Measurements from ENCODE around the gene CMTM1. TPM values are rescaled to one million over a fixed set of nuclear protein-coding genes. Genes with fewer than 3 reads are reported as not detected.
"Not testable (repeated sequence)": the region's sequence is repeated elsewhere in the genome, so short reads cannot be mapped to it uniquely, and the experiment has no call there.

The CMTM1 gene
- total RNA-seq, 1 experiment from 2014 or later: 2.1 TPM

- no peak for DNase-seq (ENCODE audit: low read depth)
These were observed 46.2 kb downstream of the CMTM1 start for GRCh38 chr16:66612422-66612821.

GRCh38 chr16:66614161-66614802 is 48.0 kb downstream of the CMTM1 start:
- DNase-seq (ENCODE audit: low read depth): no peak

GRCh38 chr16:66616169-66616568 is 49.9 kb downstream of the CMTM1 start:
- DNase-seq (ENCODE audit: low read depth): no peak

GRCh38 chr16:66616592-66616991 is 50.4 kb downstream of the CMTM1 start:
- DNase-seq (ENCODE audit: low read depth): no peak

GRCh38 chr16:66617010-66617434 is 50.8 kb downstream of the CMTM1 start:
- DNase-seq (ENCODE audit: low read depth): peak; percentile 20

GRCh38 chr16:66617728-66618127 is 51.5 kb downstream of the CMTM1 start:
- DNase-seq (ENCODE audit: low read depth): no peak

- peak; percentile 99 for DNase-seq (ENCODE audit: low read depth)
These were observed 52.5 kb downstream of the CMTM1 start for GRCh38 chr16:66618588-66619375.

- DNase-seq (ENCODE audit: low read depth): peak; percentile 88
These were observed 53.5 kb downstream of the CMTM1 start for GRCh38 chr16:66619534-66620428.

GRCh38 chr16:66620429-66620795 is 54.2 kb downstream of the CMTM1 start:
- no peak for DNase-seq (ENCODE audit: low read depth)

- no peak for DNase-seq (ENCODE audit: low read depth)
These were observed 55.7 kb downstream of the CMTM1 start for GRCh38 chr16:66621973-66622372.

- no peak for DNase-seq (ENCODE audit: low read depth)
These were observed 56.6 kb downstream of the CMTM1 start for GRCh38 chr16:66622863-66623262.

- DNase-seq (ENCODE audit: low read depth): no peak
These were observed 57.5 kb downstream of the CMTM1 start for GRCh38 chr16:66623755-66624154.

GRCh38 chr16:66627611-66628378 is 61.6 kb downstream of the CMTM1 start:
- not testable (repeated sequence) for DNase-seq (ENCODE audit: low read depth)

Other genes with a start within 250 kb of the CMTM1 start
- 0.05 TPM in 1 of 2 replicates, not detected in the other for gene CDH5, start 199.7 kb upstream of the CMTM1 start, total RNA-seq (2014; rRNA removed; shearing (Covaris generic))
- gene BEAN1, start 139.1 kb upstream of the CMTM1 start, total RNA-seq (2014; rRNA removed; shearing (Covaris generic)): not detected in 2 replicates
- gene TK2, start 16.3 kb upstream of the CMTM1 start, total RNA-seq (2014; rRNA removed; shearing (Covaris generic)): 13.6 and 25.2 TPM in 2 replicates
- 145 and 165 TPM in 2 replicates for gene CKLF, start 13.9 kb upstream of the CMTM1 start, total RNA-seq (2014; rRNA removed; shearing (Covaris generic))
- gene CMTM2, start 13.0 kb downstream of the CMTM1 start, total RNA-seq (2014; rRNA removed; shearing (Covaris generic)): not detected in 2 replicates
- 28.9 and 33.6 TPM in 2 replicates for gene CMTM3, start 38.3 kb downstream of the CMTM1 start, total RNA-seq (2014; rRNA removed; shearing (Covaris generic))
- 15.2 and 18.4 TPM in 2 replicates for gene CMTM4, start 130.3 kb downstream of the CMTM1 start, total RNA-seq (2014; rRNA removed; shearing (Covaris generic))
- gene DYNC1LI2, start 185.2 kb downstream of the CMTM1 start, total RNA-seq (2014; rRNA removed; shearing (Covaris generic)): 79.5 and 92.4 TPM in 2 replicates
- not detected in 2 replicates for gene TERB1, start 235.1 kb downstream of the CMTM1 start, total RNA-seq (2014; rRNA removed; shearing (Covaris generic))